Retinal pigment epithelial cell (primary cell): ENCODE measurements around the gene RTF1.
"Not testable (repeated sequence)": the region's sequence is repeated elsewhere in the genome, so short reads cannot be mapped to it uniquely, and the experiment has no call there.

Experiments
- DNase-seq: peaks from one replicate; pipeline ENCODE4 v3.0.0-alpha.2; 2010; ENCODE audit warnings: low read depth
- H3K4me3 ChIP-seq: 2 replicates; pipeline ENCODE4 v1.5.1; 2011; ENCODE audit warnings: mild to moderate bottlenecking, low read length, control low read depth, moderate library complexity
- TF ChIP-seq, protein P1 (sequence below): conservative IDR thresholded peaks from 2 replicates; pipeline ENCODE4 v1.5.1; 2011; ENCODE audit warnings: low read depth, low read length, control low read depth, inconsistent platforms

Gene RTF1

DNA sequence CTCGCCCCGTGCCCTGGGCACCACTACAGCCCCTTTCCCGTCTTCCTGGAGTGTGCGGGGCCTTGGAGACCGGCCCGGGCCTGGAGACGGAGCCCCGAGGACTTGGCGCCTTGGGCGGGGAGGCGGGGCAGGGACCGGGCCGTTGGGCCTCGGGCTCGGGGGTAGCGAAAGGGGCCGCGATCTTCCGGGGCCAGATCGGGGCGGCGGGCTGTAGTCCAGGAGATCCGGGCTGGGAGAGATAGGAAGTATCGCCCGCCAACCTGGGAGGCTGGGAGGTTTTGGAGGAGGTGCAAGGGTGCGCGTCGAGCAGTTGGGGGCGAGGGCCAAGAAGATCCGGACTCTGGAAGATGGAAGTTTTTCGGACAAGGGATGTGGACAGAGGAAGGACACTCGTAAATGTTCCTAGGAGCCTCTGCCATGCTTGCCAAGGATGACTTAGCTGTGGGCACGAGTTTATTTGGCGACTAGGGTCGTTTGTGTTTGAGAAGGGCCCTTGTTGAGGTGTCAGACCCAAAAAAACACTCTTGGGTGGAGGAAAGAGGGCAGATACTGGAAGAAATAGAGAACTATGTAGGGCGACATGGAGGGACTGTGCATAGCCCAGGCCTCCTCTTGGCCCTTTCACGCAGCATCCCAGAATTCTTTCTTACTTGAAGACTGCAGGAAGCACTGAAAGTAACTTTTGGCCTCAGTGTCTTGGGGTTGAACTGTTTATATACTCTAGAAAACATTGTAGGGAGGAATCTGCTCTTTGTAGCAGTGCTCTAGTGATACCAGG lies 712 bp downstream of the RTF1 start:
- peak overlapping the region; percentile 83 for H3K4me3 ChIP-seq
- TF ChIP-seq, protein P1, sequence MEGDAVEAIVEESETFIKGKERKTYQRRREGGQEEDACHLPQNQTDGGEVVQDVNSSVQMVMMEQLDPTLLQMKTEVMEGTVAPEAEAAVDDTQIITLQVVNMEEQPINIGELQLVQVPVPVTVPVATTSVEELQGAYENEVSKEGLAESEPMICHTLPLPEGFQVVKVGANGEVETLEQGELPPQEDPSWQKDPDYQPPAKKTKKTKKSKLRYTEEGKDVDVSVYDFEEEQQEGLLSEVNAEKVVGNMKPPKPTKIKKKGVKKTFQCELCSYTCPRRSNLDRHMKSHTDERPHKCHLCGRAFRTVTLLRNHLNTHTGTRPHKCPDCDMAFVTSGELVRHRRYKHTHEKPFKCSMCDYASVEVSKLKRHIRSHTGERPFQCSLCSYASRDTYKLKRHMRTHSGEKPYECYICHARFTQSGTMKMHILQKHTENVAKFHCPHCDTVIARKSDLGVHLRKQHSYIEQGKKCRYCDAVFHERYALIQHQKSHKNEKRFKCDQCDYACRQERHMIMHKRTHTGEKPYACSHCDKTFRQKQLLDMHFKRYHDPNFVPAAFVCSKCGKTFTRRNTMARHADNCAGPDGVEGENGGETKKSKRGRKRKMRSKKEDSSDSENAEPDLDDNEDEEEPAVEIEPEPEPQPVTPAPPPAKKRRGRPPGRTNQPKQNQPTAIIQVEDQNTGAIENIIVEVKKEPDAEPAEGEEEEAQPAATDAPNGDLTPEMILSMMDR = no peak
- DNase-seq = no peak

GRCh38 chr15:41423979-41424659 lies 7.2 kb downstream of the RTF1 start:
- H3K4me3 ChIP-seq = no peak overlapping the region
- no peak for DNase-seq
- TF ChIP-seq, protein P1 = no peak

DNA sequence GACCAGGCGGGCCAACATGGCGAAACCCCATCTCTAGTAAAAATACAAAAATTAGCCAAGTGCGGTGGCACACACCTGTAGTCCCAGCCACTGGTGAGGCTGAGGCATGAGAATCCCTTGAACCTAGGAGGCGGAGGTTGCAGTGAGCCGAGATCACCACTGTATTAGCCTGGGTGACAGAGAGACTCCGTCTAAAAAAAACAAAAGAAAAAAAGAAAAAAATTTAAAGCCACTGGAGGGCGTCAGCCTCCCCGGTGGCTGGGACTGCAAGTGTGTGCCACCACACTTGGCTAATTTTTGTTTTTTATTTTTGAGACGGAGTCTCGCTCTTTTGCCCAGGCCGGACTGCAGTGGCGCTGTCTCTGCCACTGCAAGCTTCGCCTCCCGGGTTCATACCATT lies 7.9 kb downstream of the RTF1 start:
- H3K4me3 ChIP-seq = no peak overlapping the region
- TF ChIP-seq, protein P1 = no peak
- DNase-seq = no peak

DNA sequence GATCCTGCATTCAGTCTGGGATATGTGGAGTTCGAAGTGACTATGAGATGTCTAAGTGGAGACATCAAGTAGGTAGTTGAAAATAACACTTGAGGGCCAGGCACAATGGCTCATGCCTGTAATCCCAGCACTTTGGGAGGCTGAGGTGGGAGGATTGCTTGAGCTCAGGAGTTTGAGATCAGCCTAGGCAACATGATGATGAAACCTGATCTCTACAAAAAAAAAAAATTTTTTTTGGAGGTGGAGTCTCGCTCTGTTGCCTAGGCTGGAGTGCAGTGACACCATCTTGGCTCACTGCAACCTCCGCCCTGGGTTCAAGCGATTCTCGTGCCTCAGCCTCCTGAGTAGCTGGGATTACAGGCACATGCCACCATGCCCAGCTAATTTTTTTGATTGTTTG lies 9.0 kb downstream of the RTF1 start:
- not testable (repeated sequence) for DNase-seq, H3K4me3 ChIP-seq

- TF ChIP-seq, protein P1 = no peak
- no peak for DNase-seq
- H3K4me3 ChIP-seq = no peak overlapping the region
Measured at GRCh38 chr15:41429003-41429890, 12.4 kb downstream of the RTF1 start.

GRCh38 chr15:41435037-41435786 lies 18.3 kb downstream of the RTF1 start:
- H3K4me3 ChIP-seq = no peak overlapping the region
- DNase-seq = no peak
- TF ChIP-seq, protein P1 = no peak

DNA sequence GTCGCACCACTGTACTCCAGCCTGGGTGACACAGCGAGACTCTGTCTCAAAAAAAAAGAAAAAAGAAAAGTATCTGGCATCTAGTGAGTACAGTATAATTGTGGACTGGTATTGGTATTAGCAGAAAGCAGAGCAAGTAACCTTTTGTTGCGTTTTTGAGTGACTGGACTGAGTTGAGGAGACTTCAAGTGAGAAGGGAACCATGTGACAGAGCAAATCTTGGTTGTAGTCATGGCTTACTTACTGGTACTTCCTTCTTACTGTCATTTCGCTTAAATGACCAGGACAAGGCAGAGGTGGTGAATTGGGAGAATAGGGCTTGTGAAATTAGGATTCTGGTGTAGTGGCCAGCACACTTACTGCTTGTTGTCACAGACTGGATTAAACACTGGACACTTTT lies 20.6 kb downstream of the RTF1 start:
- TF ChIP-seq, protein P1 = no peak
- no peak for DNase-seq
- H3K4me3 ChIP-seq = no peak overlapping the region
